MCF 10A (cell line): Measurements from ENCODE around the gene PSMC3IP. TPM values are rescaled to one million over a fixed set of nuclear protein-coding genes. Genes with fewer than 3 reads are reported as not detected.

Source experiments
- BruUV-seq: library from RNA; stranded (reverse); fragments of 400-500 nt; replicated peaks from 2 replicates; lab custom pipeline; 2021; lab: Mats Ljungman, UMichigan
- CTCF ChIA-PET: fragments of 300-600 bp; sonication (Branson Sonifier 250); formaldehyde crosslinking; extraction: SDS; loops from one replicate; lab custom pipeline; 2021; ENCODE audit warnings: antibody characterized with exemption, inconsistent platforms; lab: Yijun Ruan, JAX
- POLR2A ChIA-PET: fragments of 300-600, 350-650 bp; sonication (Branson Sonifier 250); formaldehyde crosslinking; extraction: SDS; loops from one replicate; lab custom pipeline; 2020; ENCODE audit warnings: antibody characterized with exemption, inconsistent platforms; lab: Yijun Ruan, JAX
- DNase-seq: peaks from one replicate; pipeline ENCODE4 v3.0.0-alpha.2; 2018; ENCODE audit not compliant: unreplicated experiment
- H3K27ac Mint-ChIP-seq: one replicate; pipeline ENCODE4 v1.8.0; 2022; ENCODE audit warnings: mild to moderate bottlenecking, low read depth, mixed read lengths; ENCODE audit not compliant: unreplicated experiment
- H3K27me3 Mint-ChIP-seq: one replicate; pipeline ENCODE4 v1.8.0; 2022; ENCODE audit warnings: mixed read lengths; ENCODE audit not compliant: insufficient read depth, unreplicated experiment
- H3K36me3 Mint-ChIP-seq: one replicate; pipeline ENCODE4 v1.8.0; 2022; ENCODE audit warnings: mild to moderate bottlenecking, moderate library complexity, mixed read lengths; ENCODE audit not compliant: insufficient read depth, unreplicated experiment
- H3K4me1 Mint-ChIP-seq: one replicate; pipeline ENCODE4 v1.8.0; 2022; ENCODE audit warnings: mixed read lengths; ENCODE audit not compliant: insufficient read depth, unreplicated experiment
- H3K4me3 Mint-ChIP-seq: one replicate; pipeline ENCODE4 v1.8.0; 2022; ENCODE audit warnings: mild to moderate bottlenecking, moderate library complexity, mixed read lengths; ENCODE audit not compliant: unreplicated experiment
- H3K9me3 Mint-ChIP-seq: one replicate; pipeline ENCODE4 v1.8.0; 2022; ENCODE audit warnings: mixed read lengths; ENCODE audit not compliant: unreplicated experiment
- CTCF ChIP-seq: fragments of 200-600 bp; IDR thresholded peaks from one replicate; pipeline ENCODE4 v1.8.0; 2022; ENCODE audit warnings: antibody characterized with exemption, mild to moderate bottlenecking; ENCODE audit not compliant: unreplicated experiment
- intact Hi-C: fragments of 100-400 bp; cut with micrococcal nuclease; formaldehyde crosslinking; loops from 2 replicates; pipeline ENCODE4 v1.14.1; 2022
- total RNA-seq: library from RNA; stranded (reverse); gene quantifications from 2 replicates; pipeline ENCODE4 v1.2.3, GENCODE V29; 2022

The PSMC3IP gene
- total RNA-seq, 1 experiment from 2014 or later = 12.0 TPM

- H3K27me3 Mint-ChIP-seq = no peaks in the 10 kb centered on the region
- H3K4me1 Mint-ChIP-seq = peaks cover 30% of the 10 kb centered on the region
- no peak overlapping the region for H3K4me3 Mint-ChIP-seq
- no peaks in the 10 kb centered on the region for H3K9me3 Mint-ChIP-seq
- POLR2A ChIA-PET = no interaction called here
- H3K27ac Mint-ChIP-seq = no peak overlapping the region
- intact Hi-C loops = loop anchor here (5.0 kb wide), 2 partner anchors 303 to 403 kb away; partner anchors contain the start of genes HSPB9 and KAT2A
- no peak for TF ChIP-seq CTCF
- DNase-seq = no peak
- no TSS peak for BruUV-seq
- H3K36me3 Mint-ChIP-seq = no peaks in the 10 kb centered on the region
- CTCF ChIA-PET = interaction anchor here (0.6 to 0.7 kb wide), 3 partner anchors 262 to 561 kb away, joined by 3 read pairs; no protein-coding TSS in a partner anchor
These were observed 52.3 kb downstream of the PSMC3IP start for GRCh38 chr17:42525221-42525620.

GRCh38 chr17:42522798-42523278 is 54.7 kb downstream of the PSMC3IP start:
- intact Hi-C loops = no loop called here
- ChIA-PET POLR2A (interaction anchor here (0.7 to 1.5 kb wide), 2 partner anchors 16 to 100 kb away, joined by 3 to 4 read pairs; partner anchors contain the start of gene CAVIN1), CTCF (no interaction called here)
- Mint-ChIP-seq H3K4me1 (peaks cover 52% of the 10 kb centered on the region), H3K27me3 (no peaks in the 10 kb centered on the region), H3K36me3 (peaks cover 6% of the 10 kb centered on the region), H3K9me3 (no peaks in the 10 kb centered on the region), H3K4me3 (no peak overlapping the region), H3K27ac (peak overlapping the region; percentile 98)
- BruUV-seq = no TSS peak
- TF ChIP-seq CTCF = no peak
- no peak for DNase-seq

Other genes with a start within 250 kb of the PSMC3IP start
- 89.2 and 115 TPM in 2 replicates for gene STAT3, start 189.3 kb downstream of the PSMC3IP start, total RNA-seq
- 137 and 143 TPM in 2 replicates for gene CAVIN1, start 154.5 kb downstream of the PSMC3IP start, total RNA-seq
- 56.0 and 60.5 TPM in 2 replicates for gene ATP6V0A1, start 118.9 kb downstream of the PSMC3IP start, total RNA-seq
- gene NAGLU, start 41.5 kb downstream of the PSMC3IP start, total RNA-seq = 21.0 and 29.5 TPM in 2 replicates
- 13.0 and 18.1 TPM in 2 replicates for gene HSD17B1, start 24.8 kb downstream of the PSMC3IP start, total RNA-seq
- gene COASY, start 15.6 kb downstream of the PSMC3IP start, total RNA-seq = 82.6 and 89.2 TPM in 2 replicates
- 37.3 and 39.6 TPM in 2 replicates for gene MLX, start 10.6 kb downstream of the PSMC3IP start, total RNA-seq
- gene RETREG3, start 31.6 kb upstream of the PSMC3IP start, total RNA-seq = 45.2 and 46.0 TPM in 2 replicates
- 57.8 and 60.2 TPM in 2 replicates for gene TUBG1, start 32.0 kb upstream of the PSMC3IP start, total RNA-seq
- 21.3 and 23.4 TPM in 2 replicates for gene TUBG2, start 81.6 kb upstream of the PSMC3IP start, total RNA-seq
- gene PLEKHH3, start 99.3 kb upstream of the PSMC3IP start, total RNA-seq = 12.5 and 12.9 TPM in 2 replicates
- 0.21 and 0.22 TPM in 2 replicates for gene CCR10, start 104.1 kb upstream of the PSMC3IP start, total RNA-seq
- gene CNTNAP1, start 104.8 kb upstream of the PSMC3IP start, total RNA-seq = 1.2 and 1.5 TPM in 2 replicates
- 31.1 and 31.7 TPM in 2 replicates for gene EZH1, start 167.3 kb upstream of the PSMC3IP start, total RNA-seq
- not detected in 2 replicates for gene RAMP2, start 183.5 kb upstream of the PSMC3IP start, total RNA-seq
- gene VPS25, start 195.7 kb upstream of the PSMC3IP start, total RNA-seq = 84.3 and 96.0 TPM in 2 replicates
- 2.3 and 5.4 TPM in 2 replicates for gene WNK4, start 202.9 kb upstream of the PSMC3IP start, total RNA-seq
- 41.0 and 52.7 TPM in 2 replicates for gene COA3, start 221.0 kb upstream of the PSMC3IP start, total RNA-seq
- not detected in 2 replicates for gene CNTD1, start 221.1 kb upstream of the PSMC3IP start, total RNA-seq
- gene BECN1, start 246.6 kb upstream of the PSMC3IP start, total RNA-seq = 78.8 and 81.5 TPM in 2 replicates